Activated T-cell treated with anti-CD3 and anti-CD28 coated beads, Interleukin-2, amount 50 U/mL, for 24 hours (primary cell): ENCODE measurements around the gene NSMCE3.

Experiments used
- DNase-seq: peaks from one replicate; pipeline ENCODE4 v3.0.0-alpha.2; 2020
- H3K27ac Mint-ChIP-seq: 2 replicates; pipeline ENCODE4 v1.8.0; 2020; ENCODE audit warnings: mild to moderate bottlenecking, mixed read lengths
- H3K27me3 Mint-ChIP-seq: 2 replicates; pipeline ENCODE4 v1.8.0; 2020; ENCODE audit warnings: mixed read lengths
- H3K36me3 Mint-ChIP-seq: 2 replicates; pipeline ENCODE4 v1.8.0; 2020; ENCODE audit warnings: low read depth, mixed read lengths
- H3K4me1 Mint-ChIP-seq: 2 replicates; pipeline ENCODE4 v1.8.0; 2020; ENCODE audit warnings: low read depth, mixed read lengths
- H3K4me3 Mint-ChIP-seq: 2 replicates; pipeline ENCODE4 v1.8.0; 2020; ENCODE audit warnings: mild to moderate bottlenecking, moderate library complexity, mixed read lengths
- H3K9me3 Mint-ChIP-seq: 2 replicates; pipeline ENCODE4 v1.8.0; 2020; ENCODE audit warnings: mixed read lengths

The NSMCE3 gene

DNA sequence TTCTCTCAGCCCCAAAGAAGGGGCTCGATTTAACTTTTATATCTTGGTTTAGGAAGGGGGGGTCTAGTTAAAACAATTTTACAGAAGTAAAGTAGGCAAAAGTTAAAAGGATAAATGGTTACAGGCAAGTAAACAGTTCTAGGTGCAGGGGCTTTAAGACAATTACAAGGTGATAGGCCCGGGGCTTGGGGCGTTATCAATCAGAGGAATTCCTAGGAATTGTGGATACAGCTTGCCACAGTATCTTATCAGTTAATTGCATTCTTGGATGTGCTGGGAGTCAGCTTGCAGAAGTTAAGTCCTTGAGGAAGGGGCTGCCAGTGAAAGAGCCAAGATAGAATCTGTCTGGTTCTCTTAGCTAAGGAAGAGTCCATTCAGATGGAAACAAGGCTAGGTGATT lies 52.7 kb downstream of the NSMCE3 start:
- peaks cover 45% of the 10 kb centered on the region for H3K27me3 Mint-ChIP-seq

More for the DNA sequence above, 52.7 kb downstream of the NSMCE3 start:
- Mint-ChIP-seq H3K4me1 (no peaks in the 10 kb centered on the region), H3K27ac (no peak overlapping the region), H3K9me3 (no peaks in the 10 kb centered on the region), H3K4me3 (no peak overlapping the region), H3K36me3 (no peaks in the 10 kb centered on the region)
- DNase-seq: no peak
